ENCODE data around the gene TTLL13. TPM values are rescaled to one million over a fixed set of nuclear protein-coding genes. Genes with fewer than 3 reads are reported as not detected.
A peak's percentile ranks its signal among the peaks of the same experiment; 100 is the strongest.

The TTLL13 gene
- total and polyA plus RNA-seq, 7 donors: 0.03 to 0.69 (median 0.08) TPM; not detected in 2

DNA sequence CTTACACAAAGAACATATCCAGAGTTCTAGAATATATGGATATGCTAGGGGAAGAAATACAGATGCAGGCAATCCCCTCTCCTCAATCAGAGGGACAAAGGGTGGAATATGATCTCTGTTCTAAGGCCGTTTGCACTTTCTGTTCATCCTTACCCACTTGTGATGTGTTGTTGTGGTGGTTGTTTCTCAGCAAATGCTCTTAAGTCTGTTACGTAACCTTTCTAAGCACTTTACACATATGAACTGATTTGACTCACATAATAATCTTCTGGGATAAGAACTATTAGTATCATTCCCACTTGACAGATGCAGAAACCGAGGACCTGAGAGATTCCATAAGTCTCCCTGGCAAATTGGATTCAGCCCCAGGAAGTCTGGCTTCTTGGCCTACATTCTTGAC, 56.6 kb downstream of the TTLL13 start:
- ATAC-seq (no peak), DNase-seq (no peak)
- WGBS, 3 donors: 77 to 86% (median 79%) methylated on average over 3 of the region's 3 CpGs
- no peaks in the 10 kb centered on the region for H3K9me3 ChIP-seq
- intact Hi-C loops (cut with DNase I): no loop called here
- H3K4me1 ChIP-seq: no peaks in the 10 kb centered on the region
- no peaks in the 10 kb centered on the region for H3K36me3 ChIP-seq (ENCODE audit: insufficient read depth in 1 of 2, low read depth in 1 of 2)
- H3K27ac ChIP-seq: no peak overlapping the region
- TF ChIP-seq, protein P1, sequence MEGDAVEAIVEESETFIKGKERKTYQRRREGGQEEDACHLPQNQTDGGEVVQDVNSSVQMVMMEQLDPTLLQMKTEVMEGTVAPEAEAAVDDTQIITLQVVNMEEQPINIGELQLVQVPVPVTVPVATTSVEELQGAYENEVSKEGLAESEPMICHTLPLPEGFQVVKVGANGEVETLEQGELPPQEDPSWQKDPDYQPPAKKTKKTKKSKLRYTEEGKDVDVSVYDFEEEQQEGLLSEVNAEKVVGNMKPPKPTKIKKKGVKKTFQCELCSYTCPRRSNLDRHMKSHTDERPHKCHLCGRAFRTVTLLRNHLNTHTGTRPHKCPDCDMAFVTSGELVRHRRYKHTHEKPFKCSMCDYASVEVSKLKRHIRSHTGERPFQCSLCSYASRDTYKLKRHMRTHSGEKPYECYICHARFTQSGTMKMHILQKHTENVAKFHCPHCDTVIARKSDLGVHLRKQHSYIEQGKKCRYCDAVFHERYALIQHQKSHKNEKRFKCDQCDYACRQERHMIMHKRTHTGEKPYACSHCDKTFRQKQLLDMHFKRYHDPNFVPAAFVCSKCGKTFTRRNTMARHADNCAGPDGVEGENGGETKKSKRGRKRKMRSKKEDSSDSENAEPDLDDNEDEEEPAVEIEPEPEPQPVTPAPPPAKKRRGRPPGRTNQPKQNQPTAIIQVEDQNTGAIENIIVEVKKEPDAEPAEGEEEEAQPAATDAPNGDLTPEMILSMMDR (IDR thresholded peaks at IDR 0.05): no peak
- no peaks in the 10 kb centered on the region for H3K27me3 ChIP-seq (ENCODE audit: insufficient read depth in 3 of 3, low read length in 2 of 3)
- H3K4me3 ChIP-seq: no peak overlapping the region

DNA sequence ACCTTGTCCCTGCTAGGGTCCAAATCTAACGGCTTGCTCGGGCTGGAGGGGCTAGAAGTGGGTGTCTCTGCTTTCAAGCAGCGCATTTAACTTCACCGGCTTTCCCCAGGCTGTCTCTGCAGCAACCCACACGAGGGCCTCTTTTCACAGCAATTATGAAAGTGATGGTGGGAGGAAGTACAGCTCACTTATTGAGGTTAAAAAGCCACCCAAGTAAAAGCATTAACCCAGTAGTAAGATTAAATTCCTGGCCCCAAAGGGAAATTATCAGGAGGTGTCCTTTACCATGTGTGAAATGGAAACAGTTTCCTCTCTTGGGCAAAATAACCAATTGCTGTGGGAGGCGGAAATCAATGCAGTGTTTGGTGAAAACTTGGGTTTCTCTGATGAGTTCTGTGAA, 57.2 kb downstream of the TTLL13 start:
- TF ChIP-seq, protein P1 (IDR thresholded peaks at IDR 0.05): no peak
- 51 to 58% (median 55%) methylated on average over 6 of the region's 6 CpGs for WGBS, 3 donors
- H3K4me1 ChIP-seq: no peaks in the 10 kb centered on the region
- no peaks in the 10 kb centered on the region for H3K9me3 ChIP-seq
- H3K27ac ChIP-seq: no peak overlapping the region
- DNase-seq (no peak), ATAC-seq (no peak)
- no peak overlapping the region for H3K4me3 ChIP-seq
- intact Hi-C loops (cut with DNase I): no loop called here
- H3K27me3 ChIP-seq (ENCODE audit: insufficient read depth in 3 of 3, low read length in 2 of 3): no peaks in the 10 kb centered on the region
- H3K36me3 ChIP-seq (ENCODE audit: insufficient read depth in 1 of 2, low read depth in 1 of 2): no peaks in the 10 kb centered on the region

DNA sequence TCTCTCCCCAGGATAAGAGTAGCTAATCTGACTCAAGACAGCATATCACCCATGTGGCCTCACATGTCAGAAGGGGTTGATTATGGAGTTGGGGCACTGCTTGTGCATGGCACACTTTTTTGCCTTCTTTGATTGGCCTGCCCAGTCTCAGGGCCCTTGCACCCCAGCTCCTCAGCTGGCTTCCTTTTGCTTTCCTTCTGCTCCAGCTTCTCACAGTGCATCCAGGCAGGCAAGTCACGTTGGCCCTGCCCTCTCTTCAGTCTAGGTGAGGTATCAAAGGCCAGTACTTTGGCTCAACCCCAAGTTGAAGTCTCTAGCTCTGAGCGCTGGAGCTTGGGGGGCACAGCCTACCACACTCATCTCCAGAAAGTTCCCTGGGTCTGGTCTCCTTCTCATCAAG, 58.3 kb downstream of the TTLL13 start:
- Histone ChIP-seq H3K36me3 (ENCODE audit: insufficient read depth in 1 of 2, low read depth in 1 of 2) (no peaks in the 10 kb centered on the region), H3K27ac (no peak overlapping the region), H3K4me3 (no peak overlapping the region), H3K9me3 (no peaks in the 10 kb centered on the region), H3K27me3 (ENCODE audit: insufficient read depth in 3 of 3, low read length in 2 of 3) (no peaks in the 10 kb centered on the region), H3K4me1 (no peaks in the 10 kb centered on the region)
- 76 to 90% (median 86%) methylated on average over 2 of the region's 2 CpGs for WGBS, 3 donors
- DNase-seq (no peak), ATAC-seq (no peak)
- intact Hi-C loops (cut with DNase I): no loop called here
- TF ChIP-seq, protein P1 (IDR thresholded peaks at IDR 0.05): no peak

DNA sequence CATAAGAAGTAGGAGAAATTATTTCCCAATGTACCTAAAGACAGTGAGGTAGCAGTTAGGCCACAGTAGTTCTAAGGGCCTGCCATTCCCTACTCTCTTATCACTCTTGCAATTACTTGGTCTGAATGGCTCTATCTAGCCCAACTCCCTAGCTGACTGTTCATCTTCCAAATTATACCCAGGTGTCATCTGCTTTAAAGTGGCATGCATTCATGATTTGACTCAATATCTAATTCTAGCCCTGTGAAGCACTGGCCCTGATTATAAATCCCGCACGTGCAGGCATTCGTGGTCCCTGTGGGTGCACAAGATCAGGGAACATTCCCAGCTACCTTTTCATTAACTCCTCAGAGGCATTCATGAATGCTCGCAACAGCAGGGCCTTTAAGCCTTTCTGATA, 59.7 kb downstream of the TTLL13 start:
- H3K36me3 ChIP-seq (ENCODE audit: insufficient read depth in 1 of 2, low read depth in 1 of 2): no peaks in the 10 kb centered on the region
- H3K4me3 ChIP-seq: no peak overlapping the region
- 59 to 74% (median 61%) methylated on average over 4 of the region's 4 CpGs for WGBS, 3 donors
- peak in 3 of 4 donors; percentile 81 to 88 (median 88) for ATAC-seq
- H3K27me3 ChIP-seq (ENCODE audit: insufficient read depth in 3 of 3, low read length in 2 of 3): no peaks in the 10 kb centered on the region
- intact Hi-C loops (cut with DNase I): no loop called here
- TF ChIP-seq, protein P1 (IDR thresholded peaks at IDR 0.05): no peak
- DNase-seq: no peak
- H3K9me3 ChIP-seq: no peaks in the 10 kb centered on the region
- H3K27ac ChIP-seq: peak overlapping the region; percentile 6
- no peaks in the 10 kb centered on the region for H3K4me1 ChIP-seq

Other genes with a start within 250 kb of the TTLL13 start
- gene ZNF710, start 248.2 kb upstream of the TTLL13 start, total RNA-seq: 1 to 10 TPM; 3.1 to 8.1 (median 5.6) TPM
- 1 to 10 TPM; 1.3 to 4.5 (median 1.9) TPM for gene ZNF710, start 248.2 kb upstream of the TTLL13 start, polyA plus RNA-seq
- gene IDH2, start 147.1 kb upstream of the TTLL13 start, total RNA-seq: 100 to 1,000 TPM; 513 to 926 (median 752) TPM
- gene IDH2, start 147.1 kb upstream of the TTLL13 start, polyA plus RNA-seq: 100 to 1,000 TPM; 365 to 759 (median 405) TPM
- gene SEMA4B, start 48.2 kb upstream of the TTLL13 start, total RNA-seq: 10 to 100 TPM in 1 of 4 donors, 1 to 10 TPM in 3; 4.4 to 10.8 (median 4.5) TPM
- gene SEMA4B, start 48.2 kb upstream of the TTLL13 start, polyA plus RNA-seq: 1 to 10 TPM; 1.4 to 3.3 (median 1.8) TPM
- gene CIB1, start 15.6 kb upstream of the TTLL13 start, total RNA-seq: 10 to 100 TPM; 45.7 to 58.1 (median 56.6) TPM
- 100 to 1,000 TPM in 1 of 3 donors, 10 to 100 TPM in 2; 72.0 to 154 (median 96.5) TPM for gene CIB1, start 15.6 kb upstream of the TTLL13 start, polyA plus RNA-seq
- gene GDPGP1, start 15.3 kb upstream of the TTLL13 start, total RNA-seq: 1 to 10 TPM; 1.3 to 4.5 (median 2.6) TPM
- 1 to 10 TPM in 2 of 3 donors, under 1 TPM in 1; 0.96 to 5.9 (median 3.1) TPM for gene GDPGP1, start 15.3 kb upstream of the TTLL13 start, polyA plus RNA-seq
- 100 to 1,000 TPM; 188 to 219 (median 200) TPM for gene NGRN, start 16.1 kb downstream of the TTLL13 start, total RNA-seq
- 100 to 1,000 TPM; 212 to 298 (median 221) TPM for gene NGRN, start 16.1 kb downstream of the TTLL13 start, polyA plus RNA-seq
- gene ZNF774, start 102.7 kb downstream of the TTLL13 start, total RNA-seq: 10 to 100 TPM in 2 of 4 donors, 1 to 10 TPM in 2; 7.6 to 19.6 (median 11.8) TPM
- 1 to 10 TPM; 2.8 to 7.9 (median 4.3) TPM for gene ZNF774, start 102.7 kb downstream of the TTLL13 start, polyA plus RNA-seq
- gene IQGAP1, start 138.7 kb downstream of the TTLL13 start, total RNA-seq: 10 to 100 TPM; 39.7 to 72.2 (median 50.6) TPM
- 10 to 100 TPM; 31.1 to 58.7 (median 37.7) TPM for gene IQGAP1, start 138.7 kb downstream of the TTLL13 start, polyA plus RNA-seq

All from psoas muscle (tissue), 8 donors.